ENCODE results near the gene NCBP2L.
A peak's percentile ranks its signal among the peaks of the same experiment; 100 is the strongest.

The NCBP2L gene

DNA sequence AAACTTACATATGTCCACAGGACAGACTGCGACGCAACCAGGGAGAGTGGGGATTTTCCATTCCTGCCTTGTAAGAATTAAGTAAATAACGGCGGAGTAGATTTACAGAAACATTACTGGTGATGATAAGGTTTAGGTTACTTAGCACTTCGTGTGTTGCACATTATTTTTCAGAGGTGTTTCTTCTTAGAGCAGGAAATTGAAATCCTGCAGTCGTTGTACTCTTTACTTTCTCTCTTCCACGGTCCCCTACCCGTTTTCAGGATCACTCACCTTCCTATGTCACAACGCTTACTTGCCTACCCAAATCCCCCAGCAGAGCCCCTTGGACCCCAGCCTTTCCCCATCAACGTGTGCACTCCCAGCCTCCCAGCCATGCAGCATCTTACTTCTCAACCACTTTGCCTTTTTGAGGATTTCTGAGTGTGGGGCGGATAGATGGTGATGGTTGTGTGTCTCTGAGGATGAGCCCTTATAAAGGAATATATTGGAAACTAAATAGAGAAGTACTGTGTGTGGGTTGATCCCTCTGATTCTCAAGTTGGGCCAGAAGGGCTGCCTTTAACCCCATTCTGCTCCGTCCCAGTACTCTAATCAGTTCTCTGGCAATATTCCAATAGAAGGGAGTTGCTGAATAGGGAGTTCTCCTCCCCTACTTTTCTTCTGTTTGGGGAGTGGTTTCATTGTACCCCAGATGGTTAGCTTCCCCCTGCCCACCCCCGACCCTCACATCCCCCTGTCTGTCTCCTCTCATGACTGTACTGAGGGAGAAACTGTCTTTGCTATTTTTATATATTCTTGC, 49.7 kb downstream of the NCBP2L start:
- TF ChIP-seq, protein P1, sequence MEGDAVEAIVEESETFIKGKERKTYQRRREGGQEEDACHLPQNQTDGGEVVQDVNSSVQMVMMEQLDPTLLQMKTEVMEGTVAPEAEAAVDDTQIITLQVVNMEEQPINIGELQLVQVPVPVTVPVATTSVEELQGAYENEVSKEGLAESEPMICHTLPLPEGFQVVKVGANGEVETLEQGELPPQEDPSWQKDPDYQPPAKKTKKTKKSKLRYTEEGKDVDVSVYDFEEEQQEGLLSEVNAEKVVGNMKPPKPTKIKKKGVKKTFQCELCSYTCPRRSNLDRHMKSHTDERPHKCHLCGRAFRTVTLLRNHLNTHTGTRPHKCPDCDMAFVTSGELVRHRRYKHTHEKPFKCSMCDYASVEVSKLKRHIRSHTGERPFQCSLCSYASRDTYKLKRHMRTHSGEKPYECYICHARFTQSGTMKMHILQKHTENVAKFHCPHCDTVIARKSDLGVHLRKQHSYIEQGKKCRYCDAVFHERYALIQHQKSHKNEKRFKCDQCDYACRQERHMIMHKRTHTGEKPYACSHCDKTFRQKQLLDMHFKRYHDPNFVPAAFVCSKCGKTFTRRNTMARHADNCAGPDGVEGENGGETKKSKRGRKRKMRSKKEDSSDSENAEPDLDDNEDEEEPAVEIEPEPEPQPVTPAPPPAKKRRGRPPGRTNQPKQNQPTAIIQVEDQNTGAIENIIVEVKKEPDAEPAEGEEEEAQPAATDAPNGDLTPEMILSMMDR (IDR thresholded peaks at IDR 0.05; ENCODE audit: insufficient read depth, missing control alignments), result no peak
- FAIRE-seq, result no peak
- DNase-seq (ENCODE audit: insufficient read length, low spot score), result no peak

DNA sequence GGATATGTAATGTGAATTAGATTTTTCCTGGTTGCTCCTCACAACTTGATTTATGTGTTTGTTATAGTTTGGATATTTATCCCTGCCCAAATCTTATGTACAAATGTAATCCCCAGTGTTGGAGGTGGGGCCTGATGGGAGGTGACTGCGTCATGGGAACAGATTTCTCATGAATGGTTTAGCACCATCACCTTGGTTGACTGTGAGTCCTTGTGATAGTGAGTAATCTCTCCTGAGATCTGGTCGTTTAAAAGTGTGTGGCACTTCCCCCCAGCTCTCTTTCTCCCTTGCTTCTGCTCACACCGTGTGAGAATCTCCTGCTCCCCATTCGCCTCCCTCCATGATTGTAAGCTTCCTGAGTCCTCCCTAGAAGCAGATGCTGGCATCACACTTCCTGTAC, 50.3 kb downstream of the NCBP2L start:
- DNase-seq (ENCODE audit: insufficient read length, low spot score), result no peak
- FAIRE-seq, result no peak
- TF ChIP-seq, protein P1 (IDR thresholded peaks at IDR 0.05; ENCODE audit: insufficient read depth, missing control alignments), result no peak

DNA sequence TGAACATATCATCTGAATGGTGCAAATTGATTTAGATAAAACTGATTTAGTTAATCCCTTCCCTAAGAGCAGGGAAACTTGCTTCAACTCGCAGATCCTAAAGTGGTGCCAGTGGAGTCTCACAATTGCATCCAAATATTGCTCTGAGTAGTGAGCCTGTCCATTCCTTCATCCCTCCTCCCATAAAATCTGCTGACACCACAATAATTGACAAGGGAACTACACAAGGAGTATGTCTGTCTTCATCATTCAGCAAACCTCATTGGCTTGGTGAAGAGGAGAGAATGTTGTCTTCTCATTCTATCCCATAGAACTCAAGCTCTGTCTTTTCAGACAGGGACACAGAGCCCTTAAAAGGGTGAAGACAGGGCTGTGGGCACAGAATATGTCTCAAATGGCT, 52.3 kb downstream of the NCBP2L start:
- DNase-seq (ENCODE audit: insufficient read length, low spot score), result no peak
- no peak for FAIRE-seq
- TF ChIP-seq, protein P1 (IDR thresholded peaks at IDR 0.05; ENCODE audit: insufficient read depth, missing control alignments), result no peak

DNA sequence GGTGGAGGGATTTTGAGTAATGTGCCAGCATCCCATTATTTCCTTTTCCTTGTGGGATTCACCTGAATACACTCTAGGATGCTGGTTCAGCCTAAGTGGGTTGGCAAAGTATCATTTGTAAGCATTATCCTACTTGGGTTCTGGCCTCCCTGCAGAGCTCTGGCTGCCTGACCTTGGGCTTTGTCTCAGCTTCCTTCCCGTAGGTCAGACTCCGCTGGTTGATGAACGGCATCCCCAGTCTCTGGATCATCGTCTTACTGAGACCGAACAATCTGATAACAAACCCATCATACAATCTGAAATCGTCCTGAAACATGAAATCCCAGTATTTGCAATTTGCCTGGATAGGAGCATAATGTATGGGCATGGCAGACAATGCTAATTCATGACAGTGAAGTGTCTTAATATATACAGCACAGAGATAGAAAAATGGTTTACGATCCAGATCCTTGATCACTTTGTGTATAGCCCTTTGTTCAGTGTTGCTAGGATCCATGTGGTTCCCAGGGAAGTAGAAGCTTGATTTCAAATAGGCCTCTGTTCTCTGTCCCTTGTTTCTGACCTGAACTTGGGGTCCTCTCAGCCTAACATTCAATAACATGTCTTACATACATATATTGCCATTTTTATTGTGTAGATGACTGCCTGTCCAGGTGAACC, 53.7 kb downstream of the NCBP2L start:
- TF ChIP-seq, protein P1 (IDR thresholded peaks at IDR 0.05; ENCODE audit: insufficient read depth, missing control alignments), result no peak
- FAIRE-seq, result no peak
- no peak for DNase-seq (ENCODE audit: insufficient read length, low spot score)

DNA sequence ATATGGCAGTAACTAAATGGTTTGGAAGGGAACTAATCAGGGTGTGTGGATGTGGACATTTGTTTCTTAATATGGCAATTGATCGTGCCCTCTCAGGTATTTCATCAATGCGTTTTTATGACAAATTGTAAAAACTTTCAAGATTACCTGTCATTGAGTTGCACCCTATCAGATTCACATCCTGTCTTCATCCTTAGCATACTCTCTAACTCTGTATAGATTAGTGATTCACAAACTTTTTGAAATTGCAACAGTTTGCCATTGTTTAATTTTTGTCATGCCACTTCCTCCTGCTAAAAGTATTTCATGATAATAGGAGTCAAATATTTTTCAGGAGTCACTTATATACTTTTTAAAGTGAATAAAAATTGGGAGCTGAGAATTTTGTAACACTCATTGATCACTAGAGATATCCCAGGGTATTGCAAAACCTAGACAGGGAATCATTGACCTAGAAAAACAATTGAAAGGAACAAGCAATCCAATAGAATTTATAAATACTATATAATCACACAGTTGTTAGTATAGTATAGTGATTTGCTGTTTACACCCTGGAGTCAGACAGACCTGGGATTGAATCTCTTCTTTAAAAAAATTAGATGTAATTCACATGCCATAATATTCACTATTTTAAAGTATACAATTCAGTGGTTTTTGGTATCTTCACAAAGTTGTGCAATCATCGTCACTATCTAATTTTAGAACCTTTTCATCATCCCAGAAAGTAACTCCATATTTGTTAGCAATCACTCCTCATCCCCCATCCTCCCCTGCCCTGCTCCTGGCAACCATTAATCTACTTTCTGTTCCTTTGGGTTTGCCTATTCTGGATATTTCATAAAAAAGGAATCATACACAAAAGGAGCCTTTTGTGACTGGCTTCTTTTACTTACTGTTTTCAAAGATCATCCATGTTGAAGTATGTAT, 57.0 kb downstream of the NCBP2L start:
- FAIRE-seq (no peak), DNase-seq (ENCODE audit: insufficient read length, low spot score) (no peak)
- TF ChIP-seq, protein P1 (IDR thresholded peaks at IDR 0.05; ENCODE audit: insufficient read depth, missing control alignments), result no peak

DNA sequence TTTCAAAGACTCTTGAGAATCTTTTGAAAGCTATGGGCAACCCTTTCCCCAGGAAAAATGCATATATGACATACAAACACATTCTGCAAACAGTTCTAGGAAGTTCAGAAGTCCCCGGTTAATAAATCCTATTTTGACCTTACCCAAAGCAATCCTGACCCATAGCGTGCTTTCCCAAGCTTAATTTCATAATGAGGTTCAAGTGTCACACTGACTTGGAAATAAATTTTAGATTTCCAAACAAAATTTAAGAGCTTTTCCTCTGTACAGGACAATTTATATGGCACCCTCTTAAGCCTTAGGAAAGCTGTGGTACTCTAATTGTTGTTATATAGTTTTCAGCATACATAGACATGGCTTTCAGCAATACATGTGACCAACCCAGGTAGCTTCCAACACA, 59.4 kb downstream of the NCBP2L start:
- TF ChIP-seq, protein P1 (IDR thresholded peaks at IDR 0.05; ENCODE audit: insufficient read depth, missing control alignments), result no peak
- no peak for DNase-seq (ENCODE audit: insufficient read length, low spot score)
- FAIRE-seq, result peak; percentile 48

Measured in D721Med (cell line).